Stimulated activated CD8-positive, alpha-beta memory T cell treated with anti-CD3 and anti-CD28 coated beads, Interleukin-15, amount 100 ng/mL, for 1 hour (primary cell): Measurements from ENCODE around the gene PSMB7.

Experiments
- DNase-seq: peaks from one replicate; pipeline ENCODE4 v3.0.0-alpha.2; 2020; ENCODE audit warnings: low read depth

PSMB7 gene

GRCh38 chr9:124356745-124357390, 58.4 kb downstream of the PSMB7 start:
- DNase-seq, result no peak

GRCh38 chr9:124355941-124356744, 59.1 kb downstream of the PSMB7 start:
- DNase-seq, result no peak

- no peak for DNase-seq
Observed at GRCh38 chr9:124355039-124355940, 60.0 kb downstream of the PSMB7 start.

- DNase-seq, result no peak
Observed at GRCh38 chr9:124354346-124355038, 60.8 kb downstream of the PSMB7 start.

- no peak for DNase-seq
Observed at GRCh38 chr9:124353811-124354274, 61.4 kb downstream of the PSMB7 start.

DNA sequence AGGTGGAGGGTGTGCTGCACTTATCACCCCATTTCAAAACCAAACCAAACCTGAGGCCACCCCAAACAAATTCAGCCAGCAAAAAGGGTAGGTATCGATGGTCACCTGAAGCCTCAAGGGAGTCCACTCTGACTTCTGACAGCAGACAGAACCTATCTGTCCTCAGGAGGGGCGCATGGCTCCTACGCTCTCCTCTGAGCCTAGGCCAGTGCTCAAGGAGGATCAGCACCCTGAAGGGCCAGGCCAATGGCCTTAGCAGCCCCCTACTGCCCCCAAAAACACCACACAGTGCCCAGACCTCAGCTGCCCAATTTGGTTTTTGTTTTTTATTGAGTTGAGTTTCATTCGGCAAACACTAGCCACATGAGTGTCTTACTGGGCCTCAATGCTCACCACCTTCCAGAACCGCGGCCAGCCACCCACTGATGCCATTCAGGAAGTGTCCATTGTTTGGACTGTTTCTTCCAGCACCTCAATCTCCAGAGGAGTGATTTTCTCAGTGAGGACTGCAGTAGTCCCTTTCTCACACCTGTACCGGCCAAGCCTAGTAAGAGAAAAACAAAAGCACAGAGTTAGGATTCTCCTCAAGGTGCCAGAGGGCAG, 62.0 kb downstream of the PSMB7 start:
- DNase-seq, result no peak

DNA sequence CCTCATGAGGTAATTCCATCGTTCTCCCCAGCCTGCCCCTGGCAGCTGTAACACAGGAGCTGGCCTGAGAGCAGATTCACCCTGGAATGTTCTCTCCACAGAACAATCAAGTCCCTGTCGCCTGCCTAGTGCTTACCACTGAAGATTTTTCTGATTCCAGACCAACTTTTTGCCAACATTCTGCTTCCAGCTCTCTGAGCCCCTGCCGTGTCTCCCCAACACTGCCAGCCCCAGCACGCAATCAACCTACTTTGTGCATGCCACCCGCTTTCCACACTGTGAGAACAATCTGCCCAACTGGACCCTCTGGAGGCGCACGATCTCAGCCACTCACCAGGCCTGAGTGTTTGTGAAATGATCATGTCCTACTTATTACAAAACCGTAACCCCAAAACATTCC, 62.6 kb downstream of the PSMB7 start:
- DNase-seq, result no peak

DNA sequence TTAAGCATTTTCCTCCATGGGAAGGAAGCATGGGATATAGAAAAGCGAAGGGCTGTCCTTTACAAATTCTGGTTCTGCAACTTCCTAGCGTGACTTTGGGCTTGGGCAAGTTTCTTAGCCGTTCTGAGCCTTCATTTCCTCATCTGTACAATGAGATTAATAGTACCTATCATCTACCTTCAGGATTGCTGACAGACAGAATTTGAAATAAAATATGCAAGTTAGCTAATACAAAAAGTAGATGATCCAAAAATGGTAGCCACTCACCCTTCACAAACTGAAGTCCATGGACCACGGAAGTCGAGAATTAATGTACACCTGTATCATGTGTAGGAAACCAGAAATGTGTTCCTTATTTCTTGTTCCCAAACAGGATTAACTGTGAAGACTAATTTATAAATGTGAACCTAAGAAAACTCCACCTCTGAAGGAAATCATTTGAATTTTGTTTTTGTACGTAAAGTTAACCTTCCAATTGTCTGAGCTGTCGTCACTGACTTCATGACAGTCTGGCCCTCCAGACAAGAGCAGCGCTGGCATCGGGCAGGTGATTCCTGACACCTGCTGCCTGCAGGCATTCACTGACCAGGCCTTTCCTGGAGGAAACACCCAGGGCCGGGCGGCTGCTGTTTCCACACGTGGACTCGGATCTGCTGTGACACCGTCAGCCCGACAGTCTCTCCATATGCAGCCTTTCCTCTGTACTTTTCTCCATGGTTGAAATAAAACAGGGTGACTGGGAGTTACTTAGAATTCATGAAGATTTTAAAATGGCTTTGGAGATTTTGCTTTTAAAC, 63.4 kb downstream of the PSMB7 start:
- no peak for DNase-seq

DNA sequence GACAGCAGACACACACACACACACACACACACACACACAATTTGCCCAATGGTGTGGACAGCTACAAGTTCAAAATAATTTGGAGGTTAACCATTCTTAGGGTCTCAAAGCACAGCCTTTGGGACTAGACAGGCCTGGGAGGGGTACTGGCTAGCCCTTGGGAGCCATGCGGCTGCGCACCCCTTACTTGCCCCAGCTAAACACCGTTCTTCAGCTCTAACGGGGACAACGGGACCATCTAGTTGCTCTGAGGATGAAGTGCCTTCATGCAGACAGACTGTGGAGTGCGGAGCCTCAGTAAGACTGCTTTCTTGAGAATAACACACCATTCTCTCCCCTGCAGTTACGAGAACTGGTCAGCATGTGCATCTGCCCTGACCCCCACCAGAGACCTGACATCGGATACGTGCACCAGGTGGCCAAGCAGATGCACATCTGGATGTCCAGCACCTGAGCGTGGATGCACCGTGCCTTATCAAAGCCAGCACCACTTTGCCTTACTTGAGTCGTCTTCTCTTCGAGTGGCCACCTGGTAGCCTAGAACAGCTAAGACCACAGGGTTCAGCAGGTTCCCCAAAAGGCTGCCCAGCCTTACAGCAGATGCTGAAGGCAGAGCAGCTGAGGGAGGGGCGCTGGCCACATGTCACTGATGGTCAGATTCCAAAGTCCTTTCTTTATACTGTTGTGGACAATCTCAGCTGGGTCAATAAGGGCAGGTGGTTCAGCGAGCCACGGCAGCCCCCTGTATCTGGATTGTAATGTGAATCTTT, 64.6 kb downstream of the PSMB7 start:
- DNase-seq, result no peak

GRCh38 chr9:124349675-124350493, 65.4 kb downstream of the PSMB7 start:
- no peak for DNase-seq

- no peak for DNase-seq
Observed at GRCh38 chr9:124349267-124349666, 66.0 kb downstream of the PSMB7 start.

DNA sequence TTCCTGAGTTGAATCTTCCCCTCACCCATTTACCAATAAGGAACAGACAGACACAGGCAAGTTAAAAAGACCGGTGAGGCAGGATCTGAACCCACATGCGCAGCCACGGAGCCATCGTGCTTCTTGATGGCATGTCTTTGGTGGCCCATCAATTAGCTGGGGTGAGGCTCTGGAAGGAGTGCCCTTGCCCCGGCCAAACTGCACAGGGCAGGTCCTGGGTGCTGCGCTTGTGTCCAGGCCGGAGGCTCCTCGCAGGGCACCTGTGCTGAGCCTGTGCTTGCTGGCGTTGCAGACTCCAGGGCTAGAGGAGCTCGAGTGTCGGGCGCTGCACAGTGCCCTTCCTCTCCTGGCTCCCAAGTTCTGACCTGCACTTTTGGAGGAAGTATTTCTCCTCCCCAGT, 66.4 kb downstream of the PSMB7 start:
- no peak for DNase-seq

DNA sequence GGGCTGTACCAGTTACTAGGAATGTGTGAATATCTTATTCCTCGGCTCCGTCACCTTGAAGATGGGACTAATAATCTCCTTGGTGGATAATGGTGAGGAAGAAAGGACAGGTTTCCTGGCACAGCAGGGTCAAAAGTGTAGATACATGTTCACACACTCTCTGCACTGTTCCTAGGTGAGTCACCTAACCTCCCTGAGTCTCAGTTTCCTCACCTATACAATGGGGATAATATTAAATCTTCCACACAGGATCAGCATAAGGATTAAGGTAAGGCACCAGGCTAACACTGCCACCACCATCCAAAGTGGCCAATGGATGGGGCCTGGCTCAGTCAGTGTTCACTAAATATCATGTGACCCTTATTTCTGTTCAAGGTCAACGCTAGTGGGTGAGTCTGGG, 66.9 kb downstream of the PSMB7 start:
- no peak for DNase-seq

- DNase-seq, result no peak
Observed at GRCh38 chr9:124347968-124348358, 67.3 kb downstream of the PSMB7 start.

DNA sequence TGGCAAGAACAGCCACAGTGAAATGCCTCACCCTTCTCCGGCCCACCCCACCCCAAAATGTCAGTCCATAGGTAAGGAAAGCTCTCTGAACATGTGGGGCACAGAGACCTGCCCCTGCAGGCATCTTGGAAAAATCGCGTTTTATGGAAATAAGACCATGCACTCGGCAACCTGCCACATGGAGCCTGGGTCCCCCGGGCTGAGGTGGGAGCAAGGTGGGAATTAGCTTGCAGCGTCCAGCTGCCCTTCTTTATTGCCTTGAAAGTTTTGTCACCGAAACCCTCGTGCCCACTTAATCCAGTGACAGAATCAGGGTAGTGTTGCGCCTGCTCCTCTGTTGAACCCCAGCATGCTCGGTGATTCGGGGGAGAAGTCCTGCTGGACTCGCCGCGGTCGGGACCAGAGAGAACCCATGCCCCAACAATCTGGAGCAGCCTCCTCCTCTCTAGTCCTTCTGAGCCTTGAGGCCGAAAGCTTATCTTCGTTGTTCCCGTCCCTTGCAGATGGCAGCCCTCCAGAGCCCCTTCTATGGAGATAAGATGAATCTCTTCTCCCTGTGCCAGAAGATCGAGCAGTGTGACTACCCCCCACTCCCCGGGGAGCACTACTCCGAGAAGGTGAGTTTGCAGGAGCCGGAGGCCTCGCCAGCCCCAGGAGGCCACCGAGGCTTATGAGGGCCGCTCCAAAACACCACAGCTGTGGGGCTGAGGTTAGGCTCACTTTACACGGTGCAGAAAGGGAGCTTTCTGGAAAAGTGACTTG, 67.9 kb downstream of the PSMB7 start:
- no peak for DNase-seq

- DNase-seq, result no peak
Observed at GRCh38 chr9:124346347-124347163, 68.7 kb downstream of the PSMB7 start.

GRCh38 chr9:124345751-124346281, 69.4 kb downstream of the PSMB7 start:
- DNase-seq, result no peak
